Liver (tissue), 9 donors: ENCODE measurements around the gene LRRC32. TPM values are rescaled to one million over a fixed set of nuclear protein-coding genes. Genes with fewer than 3 reads are reported as not detected.
"Not testable (repeated sequence)": the region's sequence is repeated elsewhere in the genome, so short reads cannot be mapped to it uniquely, and the experiment has no call there.

ENCODE experiments used
- DNase-seq: peaks from one replicate; pipeline ENCODE4 v3.0.0-alpha.2; 2017; ENCODE audit warnings: low spot score
- H3K27ac ChIP-seq, 2 donors: one replicate each; pipeline ENCODE4 v1.7.0; 2013; ENCODE audit warnings: inconsistent platforms in 2 of 2, low read length in 2 of 2, control low read depth in 1 of 2, low read depth in 1 of 2, mild to moderate bottlenecking in 1 of 2
- H3K27me3 ChIP-seq, 4 donors: one replicate each; pipeline versions ENCODE4 v1.6.1 to v1.7.0; 2013; ENCODE audit warnings: low read length in 3 of 4, inconsistent platforms in 1 of 4, mild to moderate bottlenecking in 1 of 4, moderate library complexity in 1 of 4; ENCODE audit not compliant: control insufficient read depth in 4 of 4, insufficient read depth in 4 of 4
- H3K36me3 ChIP-seq, 4 donors: one replicate each; pipeline versions ENCODE4 v1.6.1 to v1.7.0; 2013; ENCODE audit warnings: low read length in 3 of 4, mild to moderate bottlenecking in 3 of 4, low read depth in 1 of 4, moderate library complexity in 1 of 4; ENCODE audit not compliant: control insufficient read depth in 4 of 4, insufficient read depth in 3 of 4
- H3K4me1 ChIP-seq, 4 donors: one replicate each; pipeline versions ENCODE4 v1.6.1 to v1.7.0; 2013; ENCODE audit warnings: low read length in 3 of 4, mild to moderate bottlenecking in 3 of 4, moderate library complexity in 1 of 4; ENCODE audit not compliant: control insufficient read depth in 4 of 4, insufficient read depth in 4 of 4
- H3K4me3 ChIP-seq, 3 donors: one replicate each; pipeline versions ENCODE4 v1.6.1 to v1.7.0; 2013; ENCODE audit warnings: low read length in 3 of 3, control low read depth in 1 of 3, low read depth in 1 of 3, mild to moderate bottlenecking in 1 of 3
- H3K9ac ChIP-seq, 2 donors: one replicate each; pipeline ENCODE4 v1.7.0; 2013; ENCODE audit warnings: low read length in 2 of 2, mild to moderate bottlenecking in 2 of 2, moderate library complexity in 2 of 2, control low read depth in 1 of 2, low read depth in 1 of 2
- H3K9me3 ChIP-seq, 4 donors: one replicate each; pipeline versions ENCODE4 v1.6.1 to v1.7.0; 2013; ENCODE audit warnings: low read length in 3 of 4; ENCODE audit not compliant: control insufficient read depth in 4 of 4
- CTCF ChIP-seq: fragments of 150-350 bp; IDR thresholded peaks from 2 replicates; pipeline ENCODE4 v1.5.1; 2017; ENCODE audit warnings: improper control_type of control experiment, low read depth, low read length; ENCODE audit not compliant: missing input control
- FOXA1 ChIP-seq: IDR thresholded peaks from 2 replicates; pipeline ENCODE4 v1.6.1; 2016; ENCODE audit warnings: antibody characterized with exemption
- FOXA2 ChIP-seq: IDR thresholded peaks from 2 replicates; pipeline ENCODE4 v1.6.1; 2016; ENCODE audit warnings: antibody characterized with exemption
- GABPA ChIP-seq, 2 donors: IDR thresholded peaks in 1 of 2; conservative IDR thresholded peaks in 1 of 2; 2 replicates each; pipeline ENCODE4 v1.6.1; 2016; ENCODE audit warnings: antibody characterized with exemption in 2 of 2, mild to moderate bottlenecking in 1 of 2, moderate library complexity in 1 of 2
- HNF4A ChIP-seq, 2 donors: conservative IDR thresholded peaks; 2 replicates each; pipeline ENCODE4 v1.6.1; 2016; ENCODE audit warnings: antibody characterized with exemption in 2 of 2, mild to moderate bottlenecking in 2 of 2
- HNF4G ChIP-seq: IDR thresholded peaks from 2 replicates; pipeline ENCODE4 v1.6.1; 2016; ENCODE audit warnings: antibody characterized with exemption
- MAX ChIP-seq: IDR thresholded peaks from 2 replicates; pipeline ENCODE4 v1.6.1; 2016; ENCODE audit warnings: antibody characterized with exemption
- NR2F2 ChIP-seq: IDR thresholded peaks from 2 replicates; pipeline ENCODE4 v1.6.1; 2016; ENCODE audit warnings: antibody characterized with exemption
- RXRA ChIP-seq, 2 donors: IDR thresholded peaks; 2 replicates each; pipeline ENCODE4 v1.6.1; 2017 to 2018; ENCODE audit warnings: antibody characterized with exemption in 2 of 2, mild to moderate bottlenecking in 1 of 2
- SP1 ChIP-seq: IDR thresholded peaks from 2 replicates; pipeline ENCODE4 v1.6.1; 2018; ENCODE audit warnings: antibody characterized with exemption, mild to moderate bottlenecking
- TAF1 ChIP-seq: conservative IDR thresholded peaks from 2 replicates; pipeline ENCODE4 v1.6.1; 2016; ENCODE audit warnings: antibody characterized with exemption, mild to moderate bottlenecking
- ZBTB33 ChIP-seq: IDR thresholded peaks from 2 replicates; pipeline ENCODE4 v1.6.1; 2016; ENCODE audit warnings: antibody characterized with exemption
- WGBS: extraction: QIAGEN DNeasy Blood & Tissue Kit; methylation state at CpG from one replicate; pipeline ENCODE4 v1.1.7; 2013; 5-methylcytosine and 5-hydroxymethylcytosine counted together
- polyA plus RNA-seq, 2 donors: library from polyadenylated mRNA; stranded (reverse) in 1 of 2; unstranded in 1 of 2; fragments of 200-250 nt in 1 of 2; fragments of >200 nt in 1 of 2; fragmentation: Nextera tagmentation in 1 of 2; extraction: Ambion mirVana in 1 of 2; gene quantifications; one replicate each; pipeline versions ENCODE4 v1.2.1 to v1.2.3, GENCODE V29; 2013 to 2015
- total RNA-seq, 2 donors: library from RNA; depleted of rRNA; stranded (reverse); fragments of >200 nt; gene quantifications; one replicate each; pipeline ENCODE4 v1.2.3, GENCODE V29; 2014
- donor health status: healthy.
- donor health status: healthy.
- donor health status: healthy.
- donor health status: healthy.
- donor health status: healthy.

LRRC32 gene
- total and polyA plus RNA-seq, 4 donors: 5.4 to 15.4 (median 9.3) TPM

GRCh38 chr11:76644591-76644990, 26.0 kb downstream of the LRRC32 start:
- peak; percentile 9 for DNase-seq
- H3K27ac ChIP-seq: no peak overlapping the region
- WGBS: 45% methylated on average over 5 of the region's 5 CpGs
- no peak overlapping the region for H3K4me3 ChIP-seq
- no peaks in the 10 kb centered on the region for H3K4me1 ChIP-seq
- no peaks in the 10 kb centered on the region for H3K36me3 ChIP-seq
- TF ChIP-seq HNF4A (conservative IDR thresholded peaks at IDR 0.05) (peak in 1 of 2 donors; percentile 7), TAF1 (no peak)
- H3K9ac ChIP-seq: no peak overlapping the region
- peaks cover 0 to 2% (median 0%) of the 10 kb centered on the region in 4 donors for H3K27me3 ChIP-seq
- peaks cover 0 to 12% (median 3%) of the 10 kb centered on the region in 4 donors for H3K9me3 ChIP-seq

- 93% methylated on average over 3 of the region's 3 CpGs for WGBS
- not testable (repeated sequence) for H3K9ac ChIP-seq, H3K27ac ChIP-seq, DNase-seq, H3K4me3 ChIP-seq, H3K4me1 ChIP-seq, H3K27me3 ChIP-seq, H3K36me3 ChIP-seq
- peaks cover 0 to 12% (median 3%) of the 10 kb centered on the region in 4 donors for H3K9me3 ChIP-seq
Measured at GRCh38 chr11:76643711-76644110, 26.8 kb downstream of the LRRC32 start.

- WGBS: 77% methylated on average over 8 of the region's 8 CpGs
- peaks cover 0 to 11% (median 3%) of the 10 kb centered on the region in 4 donors for H3K9me3 ChIP-seq
- no peak overlapping the region for H3K9ac ChIP-seq
- no peak for TF ChIP-seq HNF4G
- TF ChIP-seq FOXA2: no peak
- no peak for TF ChIP-seq SP1
- no peak for TF ChIP-seq MAX
- no peak for TF ChIP-seq ZBTB33
- TF ChIP-seq RXRA (IDR thresholded peaks at IDR 0.05): no peak
- no peak for TF ChIP-seq CTCF
- no peak for TF ChIP-seq NR2F2
- no peak for TF ChIP-seq GABPA (IDR thresholded peaks at IDR 0.05 in 1 of 2, conservative IDR thresholded peaks at IDR 0.05 in 1 of 2)
- no peak for TF ChIP-seq HNF4A (conservative IDR thresholded peaks at IDR 0.05)
- no peak for TF ChIP-seq FOXA1
- peak; percentile 17 for DNase-seq
- H3K4me1 ChIP-seq: no peaks in the 10 kb centered on the region
- no peak overlapping the region for H3K27ac ChIP-seq
- peaks cover 0 to 2% (median 0%) of the 10 kb centered on the region in 4 donors for H3K27me3 ChIP-seq
- no peak overlapping the region for H3K4me3 ChIP-seq
- no peaks in the 10 kb centered on the region for H3K36me3 ChIP-seq
Measured at GRCh38 chr11:76642341-76642740, 28.2 kb downstream of the LRRC32 start.
